ENCODE results near the gene SPINK13. TPM values are rescaled to one million over a fixed set of nuclear protein-coding genes. Genes with fewer than 3 reads are reported as not detected.

Gene SPINK13
- total and polyA plus RNA-seq, 10 donors: not detected

- H3K27ac ChIP-seq: no peak overlapping the region
- 70 to 81% (median 75%) methylated on average over 4 of the region's 4 CpGs for WGBS, 5 donors
- H3K36me3 ChIP-seq: no peaks in the 10 kb centered on the region
- no peak overlapping the region for H3K4me3 ChIP-seq
- DNase-seq: no peak
- TF ChIP-seq POLR2A (IDR thresholded peaks at IDR 0.05) (no peak), POLR2AphosphoS5 (IDR thresholded peaks at IDR 0.05) (no peak)
- TF ChIP-seq, protein P1, sequence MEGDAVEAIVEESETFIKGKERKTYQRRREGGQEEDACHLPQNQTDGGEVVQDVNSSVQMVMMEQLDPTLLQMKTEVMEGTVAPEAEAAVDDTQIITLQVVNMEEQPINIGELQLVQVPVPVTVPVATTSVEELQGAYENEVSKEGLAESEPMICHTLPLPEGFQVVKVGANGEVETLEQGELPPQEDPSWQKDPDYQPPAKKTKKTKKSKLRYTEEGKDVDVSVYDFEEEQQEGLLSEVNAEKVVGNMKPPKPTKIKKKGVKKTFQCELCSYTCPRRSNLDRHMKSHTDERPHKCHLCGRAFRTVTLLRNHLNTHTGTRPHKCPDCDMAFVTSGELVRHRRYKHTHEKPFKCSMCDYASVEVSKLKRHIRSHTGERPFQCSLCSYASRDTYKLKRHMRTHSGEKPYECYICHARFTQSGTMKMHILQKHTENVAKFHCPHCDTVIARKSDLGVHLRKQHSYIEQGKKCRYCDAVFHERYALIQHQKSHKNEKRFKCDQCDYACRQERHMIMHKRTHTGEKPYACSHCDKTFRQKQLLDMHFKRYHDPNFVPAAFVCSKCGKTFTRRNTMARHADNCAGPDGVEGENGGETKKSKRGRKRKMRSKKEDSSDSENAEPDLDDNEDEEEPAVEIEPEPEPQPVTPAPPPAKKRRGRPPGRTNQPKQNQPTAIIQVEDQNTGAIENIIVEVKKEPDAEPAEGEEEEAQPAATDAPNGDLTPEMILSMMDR (IDR thresholded peaks at IDR 0.05 in 8 of 11, conservative IDR thresholded peaks at IDR 0.05 in 3 of 11): no peak
- no peaks in the 10 kb centered on the region for H3K4me1 ChIP-seq
- H3K27me3 ChIP-seq (replicated peaks in 1 of 7): no peaks in the 10 kb centered on the region
- no peaks in the 10 kb centered on the region for H3K9me3 ChIP-seq
- intact Hi-C loops (cut with DNase I; ENCODE audit: low total_unique reads): no loop called here
Measured at GRCh38 chr5:148297731-148298130, 29.1 kb downstream of the SPINK13 start.

DNA sequence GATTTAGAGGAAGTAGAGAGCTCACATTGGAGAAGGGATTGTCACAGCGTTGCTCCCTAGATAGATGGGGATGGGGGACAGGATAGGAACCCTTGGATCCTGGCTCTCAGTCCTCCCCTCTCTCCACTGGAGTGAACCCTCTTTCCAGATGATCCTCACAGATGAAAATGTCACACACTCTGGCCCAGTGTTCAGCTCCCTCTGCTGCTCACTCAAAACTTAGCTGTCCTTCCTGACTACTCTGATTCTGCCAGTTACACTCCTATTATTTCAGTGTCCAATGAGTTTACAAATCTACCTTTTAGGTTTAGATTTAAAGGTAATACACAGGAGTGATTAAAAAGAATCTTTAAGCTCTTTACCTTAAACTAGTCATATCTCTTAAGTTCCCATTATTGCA is 37.9 kb downstream of the SPINK13 start:
- H3K4me1 ChIP-seq: no peaks in the 10 kb centered on the region
- no peak overlapping the region for H3K4me3 ChIP-seq
- H3K36me3 ChIP-seq: no peaks in the 10 kb centered on the region
- TF ChIP-seq POLR2A (IDR thresholded peaks at IDR 0.05): no peak
- TF ChIP-seq POLR2AphosphoS5 (IDR thresholded peaks at IDR 0.05): no peak
- TF ChIP-seq, protein P1 (IDR thresholded peaks at IDR 0.05 in 8 of 11, conservative IDR thresholded peaks at IDR 0.05 in 3 of 11): no peak
- H3K27me3 ChIP-seq (replicated peaks in 1 of 7): no peaks in the 10 kb centered on the region
- WGBS, 5 donors: 80 to 94% (median 89%) methylated on average over 1 of the region's 1 CpG
- no peak for DNase-seq
- H3K27ac ChIP-seq: no peak overlapping the region
- intact Hi-C loops (cut with DNase I; ENCODE audit: low total_unique reads): no loop called here
- peaks cover 0 to 10% (median 3%) of the 10 kb centered on the region in 8 donors for H3K9me3 ChIP-seq

DNA sequence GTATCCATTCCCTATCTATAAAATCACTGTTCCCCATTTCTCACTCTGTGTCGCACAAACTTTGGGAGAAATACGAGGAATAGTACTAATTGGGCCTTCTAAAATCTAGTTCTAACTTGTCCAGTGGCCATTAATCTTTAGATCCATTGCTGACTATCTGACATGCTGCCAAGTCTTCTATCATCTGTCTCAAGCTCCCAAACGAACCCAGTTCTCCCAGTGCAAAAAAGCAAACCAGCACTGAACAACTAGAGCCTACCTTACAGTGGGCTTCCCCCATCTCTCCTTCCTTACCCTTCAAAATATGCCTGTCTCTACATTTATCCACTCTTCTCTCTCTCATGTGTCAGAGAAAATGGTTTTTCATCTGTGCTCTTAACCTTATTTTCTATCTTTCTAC is 40.4 kb downstream of the SPINK13 start:
- no peak for DNase-seq
- no peak overlapping the region for H3K27ac ChIP-seq
- 70 to 83% (median 74%) methylated on average over 3 of the region's 3 CpGs for WGBS, 5 donors
- intact Hi-C loops (cut with DNase I; ENCODE audit: low total_unique reads): no loop called here
- H3K27me3 ChIP-seq (replicated peaks in 1 of 7): no peaks in the 10 kb centered on the region
- H3K4me3 ChIP-seq: no peak overlapping the region
- TF ChIP-seq POLR2AphosphoS5 (IDR thresholded peaks at IDR 0.05) (no peak), POLR2A (IDR thresholded peaks at IDR 0.05) (no peak)
- TF ChIP-seq, protein P1 (IDR thresholded peaks at IDR 0.05 in 8 of 11, conservative IDR thresholded peaks at IDR 0.05 in 3 of 11): no peak
- H3K36me3 ChIP-seq: no peaks in the 10 kb centered on the region
- H3K4me1 ChIP-seq: no peaks in the 10 kb centered on the region
- H3K9me3 ChIP-seq: peaks cover 0 to 10% (median 3%) of the 10 kb centered on the region in 8 donors

- intact Hi-C loops (cut with DNase I; ENCODE audit: low total_unique reads): no loop called here
- H3K36me3 ChIP-seq: no peaks in the 10 kb centered on the region
- TF ChIP-seq POLR2AphosphoS5 (IDR thresholded peaks at IDR 0.05) (no peak), POLR2A (IDR thresholded peaks at IDR 0.05) (no peak)
Measured at GRCh38 chr5:148309746-148310145, 41.2 kb downstream of the SPINK13 start.

GRCh38 chr5:148311484-148311883 is 42.9 kb downstream of the SPINK13 start:
- no peaks in the 10 kb centered on the region for H3K4me1 ChIP-seq
- TF ChIP-seq POLR2AphosphoS5 (IDR thresholded peaks at IDR 0.05): no peak
- no peak for TF ChIP-seq POLR2A (IDR thresholded peaks at IDR 0.05)
- TF ChIP-seq, protein P1 (IDR thresholded peaks at IDR 0.05 in 8 of 11, conservative IDR thresholded peaks at IDR 0.05 in 3 of 11): no peak
- DNase-seq: no peak
- H3K4me3 ChIP-seq: no peak overlapping the region
- 55 to 80% (median 66%) methylated on average over 3 of the region's 3 CpGs for WGBS, 5 donors
- H3K9me3 ChIP-seq: peaks cover 0 to 10% (median 3%) of the 10 kb centered on the region in 8 donors
- intact Hi-C loops (cut with DNase I; ENCODE audit: low total_unique reads): no loop called here
- no peaks in the 10 kb centered on the region for H3K36me3 ChIP-seq
- H3K27ac ChIP-seq: no peak overlapping the region
- H3K27me3 ChIP-seq (replicated peaks in 1 of 7): no peaks in the 10 kb centered on the region

More at GRCh38 chr5:148309746-148310145, 41.2 kb downstream of the SPINK13 start:
- Histone ChIP-seq H3K4me3 (no peak overlapping the region), H3K27me3 (replicated peaks in 1 of 7) (no peaks in the 10 kb centered on the region), H3K9me3 (peaks cover 0 to 10% (median 3%) of the 10 kb centered on the region in 8 donors), H3K4me1 (no peaks in the 10 kb centered on the region), H3K27ac (no peak overlapping the region)
- DNase-seq: no peak

Measured in spleen (tissue), 11 donors.